NOMO-1 (cell line): Measurements from ENCODE around the gene PIK3IP1.

Source experiments
- DNase-seq, 2 experiments: peaks; one replicate each; lab custom pipeline; 2025; ENCODE audit not compliant: unreplicated experiment in 2 of 2; lab: John Stamatoyannopoulos, UW

Gene PIK3IP1

DNA sequence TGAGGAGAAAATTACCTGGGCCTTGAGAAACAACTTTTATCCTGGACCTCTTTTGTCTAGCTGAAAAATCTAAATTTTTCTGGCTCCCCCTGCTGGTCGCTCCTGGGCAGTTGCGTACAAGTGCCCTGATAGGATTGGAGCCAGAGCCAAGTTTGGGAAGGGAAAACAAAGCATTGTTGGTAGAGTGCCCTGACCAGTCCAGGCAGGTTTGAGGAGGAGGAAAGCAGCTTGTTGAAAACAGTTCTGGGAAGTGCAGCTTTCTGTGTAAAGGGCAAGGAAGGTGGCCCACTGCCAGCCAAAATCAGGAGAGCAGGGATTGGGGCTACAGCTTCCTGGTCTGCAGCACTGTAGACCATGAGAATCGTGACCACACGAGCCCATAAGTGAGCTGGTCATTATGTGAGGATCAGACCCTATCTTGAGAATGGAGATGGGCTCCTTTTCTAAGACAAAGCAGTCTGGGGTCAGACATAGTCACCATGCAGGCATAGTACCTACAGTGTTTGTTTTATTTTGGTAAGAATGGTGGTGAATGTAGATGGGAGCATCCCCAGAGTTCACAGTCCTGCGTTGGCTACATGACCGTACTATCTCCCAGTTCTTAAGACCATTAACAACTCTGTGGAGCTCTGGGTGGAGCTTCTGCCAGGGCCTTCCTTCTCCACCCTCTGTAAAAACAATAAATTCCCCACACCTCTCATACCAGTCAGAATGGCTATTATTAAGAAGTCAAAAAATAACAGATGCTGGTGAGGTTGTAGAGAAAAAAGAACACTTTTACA lies 21.3 kb upstream of the PIK3IP1 start:
- DNase-seq = peak; percentile 3 to 16

DNA sequence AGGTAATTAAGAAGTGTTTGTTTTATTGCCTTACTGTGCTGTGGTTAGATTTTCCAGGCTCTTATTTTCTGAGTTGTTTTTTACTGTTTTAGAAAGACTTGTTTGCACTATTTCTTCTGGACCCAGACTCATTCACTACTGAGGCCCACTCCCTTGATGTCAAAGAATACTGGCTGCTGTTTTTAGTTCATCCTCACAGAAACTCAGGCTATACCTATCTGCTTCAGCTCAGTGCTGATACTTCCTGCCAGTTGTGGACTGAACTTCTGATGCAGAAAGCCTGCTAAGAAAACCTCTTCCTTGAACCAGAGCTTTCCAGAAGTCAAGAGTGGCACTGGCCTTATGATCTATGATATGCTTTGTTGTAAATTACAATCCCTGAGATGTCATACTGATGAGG lies 15.9 kb upstream of the PIK3IP1 start:
- no peak for DNase-seq

DNA sequence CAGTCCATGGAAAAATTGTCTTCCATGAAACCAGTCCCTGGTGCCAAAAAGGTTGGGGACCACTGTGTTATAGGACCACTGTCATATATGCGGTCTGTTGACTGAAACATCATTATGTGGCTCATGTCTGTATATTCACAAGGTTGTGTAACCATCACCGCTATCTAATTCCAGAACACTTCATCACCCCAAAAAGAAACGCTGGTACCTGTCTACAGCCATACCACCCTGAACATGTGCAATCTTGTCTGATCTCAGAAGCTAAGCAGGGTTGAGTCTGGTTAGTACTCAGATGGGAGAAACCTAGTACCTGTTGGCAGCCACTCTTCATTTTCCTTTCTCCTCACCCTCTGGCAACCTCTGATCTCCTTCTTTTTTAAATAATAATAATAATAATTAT lies 12.9 kb upstream of the PIK3IP1 start:
- DNase-seq = no peak

DNA sequence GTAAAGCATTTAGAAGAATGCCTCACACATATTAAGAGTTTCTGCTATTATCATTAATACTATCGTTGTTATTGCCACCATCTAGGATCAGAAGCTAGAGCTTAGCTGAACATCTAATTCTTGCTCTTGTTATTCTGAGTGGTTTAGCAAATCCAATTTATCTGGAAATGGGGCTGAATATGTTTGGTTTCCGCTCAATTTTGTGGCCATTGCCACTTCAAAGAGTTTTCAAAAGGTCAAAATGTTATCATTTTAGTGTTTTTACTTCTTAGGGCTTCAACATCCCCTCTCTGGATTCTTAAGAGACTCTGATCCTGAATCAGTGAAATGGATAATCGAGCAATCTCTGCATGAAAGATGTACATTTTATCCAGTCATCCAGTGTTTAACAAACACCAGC lies 10.2 kb upstream of the PIK3IP1 start:
- DNase-seq = no peak

DNA sequence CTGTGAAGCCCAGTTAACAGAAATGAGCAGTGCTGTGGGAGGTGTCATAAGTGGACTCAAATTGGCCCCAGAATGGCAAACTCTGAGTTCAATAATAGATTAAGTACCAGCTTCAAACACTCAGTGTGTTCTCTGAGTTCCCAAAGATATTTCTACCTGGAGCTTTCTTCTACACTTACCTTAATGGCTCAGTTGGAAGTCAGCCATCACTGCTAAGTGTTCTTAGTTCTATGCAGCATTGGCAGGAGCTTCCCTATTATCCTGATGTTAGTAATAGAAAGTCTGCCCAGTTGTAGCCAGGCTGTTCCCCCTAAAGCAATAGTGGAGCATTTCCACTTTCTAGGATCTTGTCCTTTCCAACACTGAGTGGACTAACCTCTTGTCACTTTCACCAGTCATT lies 9.7 kb upstream of the PIK3IP1 start:
- no peak for DNase-seq

DNA sequence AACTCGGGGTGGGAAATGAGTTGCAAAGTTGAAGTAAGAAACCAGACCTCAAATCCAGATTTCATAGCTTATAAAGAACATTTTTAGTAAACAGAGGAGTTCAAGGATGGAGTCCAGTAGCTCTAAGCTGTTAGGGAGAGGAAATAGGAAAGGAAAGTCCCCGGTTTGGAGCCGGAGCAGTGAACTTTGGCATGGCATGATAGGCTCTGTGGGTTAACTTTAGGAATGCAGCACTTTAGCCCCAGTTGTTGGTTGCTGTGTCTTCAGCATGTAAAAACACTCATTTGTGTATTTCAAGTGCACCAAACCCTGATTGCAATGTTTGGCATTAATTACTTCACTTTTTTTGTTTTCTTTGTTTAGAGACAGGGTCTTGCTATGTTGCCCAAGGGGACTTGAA lies 8.6 kb upstream of the PIK3IP1 start:
- no peak for DNase-seq

DNA sequence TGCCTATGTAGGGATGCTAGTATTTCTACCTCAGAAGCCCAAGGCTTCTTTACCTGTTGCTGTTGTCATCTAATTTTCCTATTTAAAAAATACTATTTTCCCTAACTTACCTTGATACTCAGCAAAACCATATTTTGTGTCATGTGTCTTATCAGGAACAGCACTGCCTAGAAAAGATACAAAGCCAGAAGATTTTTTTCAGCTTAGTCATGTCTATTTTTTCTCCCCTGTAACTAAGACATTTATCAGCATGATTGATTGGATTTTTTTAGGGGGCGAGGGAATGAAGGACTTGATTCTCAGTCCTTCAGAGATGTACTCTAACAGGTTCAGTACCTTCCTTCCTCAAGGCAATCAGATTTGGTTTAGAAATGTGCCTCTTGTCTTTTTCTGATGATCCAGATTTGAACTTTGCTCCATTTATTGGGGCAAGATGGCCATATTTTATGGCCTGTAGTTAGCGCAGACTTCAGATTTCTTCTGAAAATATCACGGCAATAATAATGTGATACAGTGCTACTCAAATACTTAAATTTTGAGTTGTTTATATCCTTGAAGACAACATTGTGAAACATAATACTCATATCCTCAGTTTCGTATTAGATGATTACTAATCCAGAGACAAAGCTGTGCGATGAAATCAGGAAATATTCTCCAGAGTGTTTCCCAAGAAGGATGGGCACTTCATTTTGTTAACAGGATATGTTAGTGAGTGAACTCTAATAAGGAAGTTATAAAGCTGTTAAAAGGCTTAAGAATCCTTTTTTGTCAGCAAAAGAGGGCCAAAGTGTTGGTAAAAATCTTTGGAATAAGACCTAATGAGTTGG lies 3.8 kb upstream of the PIK3IP1 start:
- no peak for DNase-seq

DNA sequence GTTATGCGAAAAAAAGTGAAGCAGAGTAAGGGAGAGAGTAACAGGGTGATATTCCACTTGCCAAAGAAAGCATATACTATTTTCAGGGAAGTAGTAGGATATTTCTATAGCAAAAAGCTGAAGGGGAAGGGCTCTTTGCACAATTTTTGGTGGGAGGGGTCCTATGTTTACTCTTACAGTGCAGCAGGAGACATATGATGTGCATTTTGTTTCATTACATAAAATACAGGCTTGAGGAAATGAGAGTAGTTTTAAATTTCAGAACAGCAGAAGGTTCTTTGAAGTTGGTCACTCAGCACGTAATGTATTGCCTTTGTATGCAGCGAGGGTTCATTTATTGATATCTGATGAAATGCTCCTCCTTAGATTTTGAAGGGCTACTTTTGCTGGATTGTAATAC lies 3.1 kb upstream of the PIK3IP1 start:
- no peak for DNase-seq

DNA sequence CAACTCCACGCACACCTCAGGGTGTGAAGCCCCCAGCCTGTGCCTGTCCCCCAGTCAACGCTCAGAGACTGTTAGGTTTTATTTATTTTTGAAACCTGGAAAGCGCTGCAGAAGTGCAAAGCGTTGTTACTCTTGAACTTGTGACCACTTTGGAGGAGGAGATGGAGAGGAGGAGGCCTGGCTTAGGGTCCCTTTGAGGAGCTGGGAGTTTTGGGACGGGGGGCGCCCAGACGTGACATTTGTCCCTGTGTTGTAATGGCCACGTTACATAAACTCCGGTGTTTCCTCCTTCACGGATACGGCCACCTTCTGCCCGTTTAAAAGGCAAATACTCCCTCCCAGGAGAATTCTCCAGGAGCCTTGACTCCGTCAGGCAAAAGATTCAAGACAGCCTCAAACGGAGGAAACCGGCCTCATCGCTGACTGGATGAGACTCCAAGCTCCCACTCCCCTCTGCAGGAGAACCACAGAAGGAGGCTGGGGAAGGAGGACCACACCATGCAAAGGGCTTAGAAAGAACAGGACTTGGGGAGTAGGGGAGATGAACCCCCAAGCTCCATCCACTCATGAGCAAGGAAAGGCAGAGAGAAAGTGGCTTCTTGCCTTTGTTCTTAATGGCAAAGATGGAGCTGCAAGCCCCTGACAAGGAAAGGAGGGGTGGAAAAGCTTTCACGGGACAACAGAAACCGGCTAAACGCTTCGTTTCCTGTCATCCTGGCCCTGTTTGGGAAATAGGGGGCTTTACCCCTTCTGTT lies 630 bp downstream of the PIK3IP1 start:
- DNase-seq = no peak

DNA sequence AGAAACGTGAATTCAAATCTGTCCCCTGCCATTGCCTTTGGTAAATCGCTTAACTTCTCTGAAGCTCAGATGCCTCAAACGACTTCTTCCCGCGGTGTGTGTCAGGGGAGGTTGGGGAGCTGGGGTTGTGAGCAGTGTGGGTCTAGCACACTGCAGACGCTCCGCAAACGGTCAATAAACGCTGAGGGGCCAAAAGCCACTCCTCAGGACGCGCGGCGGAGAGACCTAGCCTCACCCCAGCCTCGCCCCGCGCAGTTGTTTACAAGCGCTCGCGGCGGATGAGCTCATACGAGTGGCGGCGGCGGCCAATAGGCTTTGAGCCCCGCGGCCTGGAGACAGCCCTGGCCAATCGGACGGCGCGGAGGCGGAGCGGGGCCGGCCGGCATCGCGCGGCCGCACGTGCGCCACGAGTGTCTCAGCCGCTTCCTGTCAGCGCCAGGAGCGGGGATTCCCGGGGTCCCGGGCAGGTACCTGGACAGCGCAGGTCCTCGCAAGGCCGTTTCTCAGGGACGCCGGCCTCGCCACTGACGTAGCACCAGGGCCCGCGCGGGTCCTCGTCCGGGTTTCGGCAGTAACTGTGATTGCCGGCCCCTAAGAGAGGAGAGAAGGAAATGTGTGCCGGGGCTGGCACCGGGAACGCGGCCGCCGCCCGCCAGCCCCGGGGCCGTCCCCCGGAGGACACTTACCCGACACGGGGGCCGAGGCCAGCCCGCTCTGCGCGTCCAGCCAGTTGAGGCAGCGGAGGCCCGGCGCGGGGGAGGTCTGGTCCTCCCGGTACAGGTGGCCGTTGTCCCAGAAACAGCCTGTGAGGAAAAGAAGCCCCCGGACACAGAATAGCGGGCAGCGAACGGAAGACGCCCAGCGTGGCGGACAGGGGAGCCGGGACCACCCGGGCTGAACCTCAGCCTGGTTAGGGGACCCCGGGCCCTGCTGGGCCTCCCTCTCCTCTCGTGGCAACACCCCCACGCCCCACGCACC lies 1.5 kb downstream of the PIK3IP1 start:
- peak; percentile 90 to 96 for DNase-seq

DNA sequence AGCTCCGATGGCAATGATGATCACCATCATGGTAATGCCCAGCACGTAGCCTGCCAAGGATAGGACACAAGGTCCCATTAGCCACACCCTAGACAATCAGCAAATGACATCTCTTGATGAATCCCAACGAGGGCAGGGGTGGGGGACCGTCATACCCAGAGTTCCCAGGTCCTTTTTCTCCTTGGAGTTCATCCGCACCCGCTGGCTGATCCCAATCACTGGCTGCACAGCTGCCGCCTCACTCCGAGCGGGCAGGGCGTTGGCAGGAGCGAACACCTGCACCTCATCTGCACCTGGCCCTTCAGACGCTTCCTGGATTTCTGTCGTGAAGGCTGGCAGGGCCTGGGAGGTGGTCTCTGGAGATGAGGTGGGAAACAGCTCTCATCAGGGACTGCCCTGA lies 2.9 kb downstream of the PIK3IP1 start:
- DNase-seq = no peak

DNA sequence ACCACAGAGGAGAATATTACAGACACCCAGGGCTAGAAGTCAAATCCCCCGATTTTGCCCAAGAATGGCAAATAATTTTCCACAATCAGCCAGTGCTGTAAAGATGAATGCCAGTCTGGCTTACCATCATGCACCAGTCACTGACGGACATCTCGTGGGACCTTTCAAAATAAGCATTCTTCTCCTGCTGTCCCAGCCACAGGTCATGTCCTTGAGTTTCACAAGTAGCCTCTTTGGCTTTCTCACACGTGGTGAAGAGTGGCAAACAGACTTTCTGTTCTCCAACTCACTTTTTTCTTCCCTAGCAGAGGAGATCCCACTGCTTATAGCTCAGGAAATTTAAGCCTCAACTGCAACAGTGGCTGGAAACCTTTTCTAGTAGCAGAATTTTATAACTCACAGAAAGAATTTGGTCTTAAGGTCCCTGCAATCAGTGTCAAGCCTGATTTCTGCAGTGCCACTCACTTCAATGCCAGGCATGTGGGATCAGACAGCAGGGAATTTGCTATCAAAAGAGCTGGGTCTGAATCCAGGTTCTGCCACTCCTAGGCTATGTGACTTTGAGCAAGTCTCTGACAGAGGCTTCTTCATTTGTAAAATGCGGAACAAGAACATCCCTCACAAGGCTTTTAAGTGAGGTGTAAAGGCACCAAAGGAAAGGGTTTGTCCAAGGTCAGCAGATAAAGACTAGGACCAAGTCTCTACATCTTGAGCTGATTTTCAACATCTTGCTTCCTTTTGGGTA lies 3.6 kb downstream of the PIK3IP1 start:
- DNase-seq = peak in 1 of 2 experiments; percentile 38

DNA sequence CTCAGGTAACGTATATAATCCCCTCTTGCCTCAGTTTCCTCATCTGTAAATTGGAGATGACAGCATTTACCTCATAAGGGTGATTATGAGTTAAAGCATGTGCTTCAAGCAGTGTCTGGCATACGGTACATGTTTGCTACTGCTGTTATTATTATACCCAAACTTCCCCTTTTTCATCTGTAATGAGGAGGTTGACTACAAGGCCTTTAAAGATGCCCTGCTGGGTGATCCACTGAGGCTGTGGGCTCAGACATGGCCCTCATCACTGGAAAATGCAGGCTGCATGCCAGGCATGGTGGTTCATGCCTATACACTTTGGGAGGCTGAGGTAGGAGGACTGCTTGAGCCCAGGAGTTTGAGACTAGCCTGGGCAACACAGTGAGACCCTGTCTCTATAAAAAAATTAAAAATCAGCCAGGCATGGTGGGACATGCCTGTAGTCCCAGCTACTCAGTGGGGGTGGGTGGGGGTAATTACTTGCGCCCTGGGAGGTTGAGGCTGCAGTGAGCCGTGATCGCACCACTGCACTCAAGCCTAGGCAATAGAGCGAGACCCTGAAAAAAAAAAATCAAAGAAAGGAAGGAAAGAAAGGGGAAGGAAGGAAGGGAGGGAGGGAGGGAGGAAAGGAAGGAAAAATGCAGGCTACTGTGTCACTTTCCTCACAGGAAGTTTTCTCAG lies 4.3 kb downstream of the PIK3IP1 start:
- DNase-seq = peak; percentile 26 to 38

DNA sequence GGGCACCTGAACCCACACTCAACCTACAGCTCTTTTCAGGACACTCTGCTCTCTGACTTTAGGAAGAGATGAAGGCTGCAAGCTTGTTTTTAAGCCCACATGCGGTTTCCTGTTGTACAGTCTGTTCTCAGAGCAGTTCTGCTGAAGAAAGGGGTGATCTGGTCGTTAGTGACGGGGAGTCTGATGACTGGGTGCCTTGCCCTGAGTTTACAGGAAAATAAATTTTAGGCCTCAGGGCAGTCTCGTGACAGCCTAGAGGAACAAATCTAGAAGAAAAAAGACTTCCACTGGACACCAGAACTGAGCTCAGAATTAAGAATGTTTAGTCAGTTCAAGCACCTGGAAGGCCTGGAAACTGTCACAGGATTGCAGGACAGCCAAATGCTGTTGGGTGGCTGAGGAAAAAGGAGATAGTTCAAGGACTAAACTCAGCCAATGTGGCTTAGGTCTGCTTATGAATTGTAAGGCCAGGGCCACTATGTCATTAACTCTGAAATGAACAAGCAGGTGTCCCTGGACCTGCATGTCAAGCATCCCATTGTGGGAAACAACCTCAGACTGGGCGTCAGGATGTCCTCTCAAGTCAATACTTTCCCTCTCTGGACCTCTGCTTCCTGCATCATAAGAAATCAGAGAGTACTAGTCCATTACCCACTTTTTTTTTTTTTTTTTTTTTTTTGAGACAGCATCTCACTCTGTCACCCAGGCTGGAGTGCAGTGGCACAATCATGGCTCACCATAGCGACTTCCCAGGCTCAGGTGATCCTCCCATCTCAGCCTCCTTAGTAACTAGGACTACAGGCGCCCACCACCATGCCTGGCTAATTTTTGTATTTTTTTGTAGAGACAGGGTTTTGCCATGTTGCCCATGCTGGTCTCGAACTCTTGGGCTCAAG lies 5.7 kb downstream of the PIK3IP1 start:
- no peak for DNase-seq

DNA sequence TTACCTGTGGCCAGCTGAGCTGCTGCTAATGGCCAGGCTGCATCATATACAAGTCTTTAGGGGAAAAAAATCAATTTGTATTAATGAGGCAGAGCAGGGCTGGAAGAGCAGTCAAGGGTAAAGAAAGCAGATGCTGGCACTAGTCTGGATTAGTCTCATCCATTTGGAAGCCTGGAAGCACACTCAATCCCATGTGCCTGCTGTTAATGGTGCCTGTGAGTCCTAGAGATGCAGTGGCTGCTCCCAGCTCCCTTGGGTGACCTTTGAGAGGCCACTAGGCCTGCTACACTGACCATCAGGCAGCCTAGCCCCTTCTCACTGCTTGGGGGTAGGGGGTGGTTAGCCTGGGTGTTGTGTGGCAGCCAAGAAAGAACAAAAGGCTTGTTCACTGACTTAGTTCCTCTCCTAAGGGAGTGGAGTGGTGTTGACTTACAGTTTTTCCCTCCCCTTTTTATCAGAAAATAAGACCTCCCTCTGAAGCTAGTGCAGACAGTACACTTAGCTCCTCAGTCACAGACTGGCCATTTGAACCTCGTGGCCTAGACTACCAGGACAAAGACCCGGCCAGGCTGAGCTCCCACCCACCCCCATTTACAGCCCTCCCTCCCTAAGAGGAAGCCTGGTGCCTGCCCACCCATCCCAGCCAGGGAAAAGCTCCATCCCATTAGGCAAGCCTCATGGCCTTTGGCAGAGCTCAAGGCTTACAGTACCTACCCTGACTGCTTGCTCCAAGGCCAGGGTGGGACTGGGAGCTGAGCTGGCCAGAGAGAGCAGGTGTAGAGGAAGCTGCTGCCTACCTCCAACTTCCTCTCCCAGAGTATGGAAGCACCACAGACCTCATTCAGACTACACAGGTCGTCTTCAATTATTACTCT lies 7.8 kb downstream of the PIK3IP1 start:
- no peak for DNase-seq

DNA sequence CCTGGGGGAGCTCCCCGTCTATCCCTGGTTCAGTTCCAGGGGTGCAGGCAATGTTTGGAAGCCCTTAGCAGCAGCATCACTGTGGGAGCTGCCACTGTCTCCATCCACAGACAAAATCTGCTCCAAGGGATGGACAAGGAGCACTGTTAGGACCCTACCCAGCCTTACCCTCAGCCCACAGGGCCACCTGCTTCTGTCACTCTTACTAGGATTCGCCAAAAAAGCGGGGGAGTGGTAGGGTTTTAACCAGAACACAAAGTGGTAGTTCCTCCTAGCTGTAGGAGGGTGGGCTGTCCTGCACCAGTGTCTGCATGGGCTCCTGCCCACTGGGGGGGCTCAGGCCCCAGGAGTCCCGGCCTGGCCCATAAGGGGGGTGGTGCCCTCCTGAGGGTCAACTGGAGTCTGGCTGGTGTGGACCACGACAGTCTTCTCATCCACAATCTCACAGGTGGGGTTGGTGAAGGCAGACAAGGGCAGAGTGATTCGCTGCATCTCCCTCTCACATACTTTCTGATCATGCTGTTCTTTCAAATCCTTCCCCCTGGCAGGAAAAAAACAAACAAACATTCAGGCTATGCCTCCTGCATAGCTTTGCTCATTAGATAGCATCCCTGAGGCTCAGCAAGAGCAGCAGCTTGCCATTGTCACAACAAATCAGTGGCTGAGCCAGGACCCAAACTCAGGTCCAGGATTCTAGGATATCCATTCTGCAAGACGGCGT lies 9.4 kb downstream of the PIK3IP1 start:
- DNase-seq = no peak
